Keratinocyte (primary cell): Measurements from ENCODE around the gene RYR2.

ENCODE experiments used
- EZH2 ChIP-seq: IDR thresholded peaks from one replicate; pipeline ENCODE4 v1.6.1; 2012; ENCODE audit warnings: inconsistent platforms, mild to moderate bottlenecking, low read length, moderate library complexity
- TF ChIP-seq, protein P1 (sequence below), 3 experiments: IDR thresholded peaks in 1 of 3; conservative IDR thresholded peaks in 1 of 3; optimal IDR thresholded peaks in 1 of 3; 2 replicates in 2 of 3; 3 replicates in 1 of 3; pipeline versions ENCODE3 to v1.5.1; 2011; ENCODE audit warnings: low read length in 3 of 3, mild to moderate bottlenecking in 3 of 3, moderate library complexity in 2 of 3, control low read depth in 1 of 3, inconsistent platforms in 1 of 3; ENCODE audit not compliant: insufficient read depth in 2 of 3; ENCODE audit errors: extremely low read depth in 1 of 3

DNA sequence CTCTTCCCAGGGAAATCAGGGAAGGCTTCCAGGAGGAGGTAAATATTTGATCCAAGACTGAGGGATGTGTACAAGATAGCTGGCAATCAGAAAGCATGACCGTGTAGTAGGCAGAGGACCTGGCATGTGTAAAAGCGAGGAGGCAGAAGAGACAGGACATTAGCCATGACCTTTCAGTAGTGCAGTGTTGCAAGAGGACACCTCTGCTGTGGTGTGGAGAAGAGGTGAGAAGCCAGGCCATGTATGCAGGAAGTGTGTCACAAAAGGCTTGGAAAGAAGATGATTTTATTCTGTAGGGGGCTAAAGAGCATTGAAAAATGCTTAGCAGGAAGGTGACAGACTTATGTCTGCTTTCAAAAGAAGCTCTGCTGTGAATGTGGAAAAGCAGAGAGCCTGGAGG lies 467.8 kb downstream of the RYR2 start:
- TF ChIP-seq, protein P1, sequence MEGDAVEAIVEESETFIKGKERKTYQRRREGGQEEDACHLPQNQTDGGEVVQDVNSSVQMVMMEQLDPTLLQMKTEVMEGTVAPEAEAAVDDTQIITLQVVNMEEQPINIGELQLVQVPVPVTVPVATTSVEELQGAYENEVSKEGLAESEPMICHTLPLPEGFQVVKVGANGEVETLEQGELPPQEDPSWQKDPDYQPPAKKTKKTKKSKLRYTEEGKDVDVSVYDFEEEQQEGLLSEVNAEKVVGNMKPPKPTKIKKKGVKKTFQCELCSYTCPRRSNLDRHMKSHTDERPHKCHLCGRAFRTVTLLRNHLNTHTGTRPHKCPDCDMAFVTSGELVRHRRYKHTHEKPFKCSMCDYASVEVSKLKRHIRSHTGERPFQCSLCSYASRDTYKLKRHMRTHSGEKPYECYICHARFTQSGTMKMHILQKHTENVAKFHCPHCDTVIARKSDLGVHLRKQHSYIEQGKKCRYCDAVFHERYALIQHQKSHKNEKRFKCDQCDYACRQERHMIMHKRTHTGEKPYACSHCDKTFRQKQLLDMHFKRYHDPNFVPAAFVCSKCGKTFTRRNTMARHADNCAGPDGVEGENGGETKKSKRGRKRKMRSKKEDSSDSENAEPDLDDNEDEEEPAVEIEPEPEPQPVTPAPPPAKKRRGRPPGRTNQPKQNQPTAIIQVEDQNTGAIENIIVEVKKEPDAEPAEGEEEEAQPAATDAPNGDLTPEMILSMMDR (optimal IDR thresholded peaks at IDR 0.05 in 1 of 3, IDR thresholded peaks at IDR 0.05 in 1 of 3, conservative IDR thresholded peaks at IDR 0.05 in 1 of 3; ENCODE audit: extremely low read depth in 1 of 3, insufficient read depth in 2 of 3, low read length in 3 of 3), result no peak
- no peak for TF ChIP-seq EZH2
